GM18508 (cell line): Measurements from ENCODE around the gene MAGI3.
"Not testable (repeated sequence)": the region's sequence is repeated elsewhere in the genome, so short reads cannot be mapped to it uniquely, and the experiment has no call there.

Source experiments
- ATAC-seq: cut with Tn5 transposase; IDR thresholded peaks from one replicate; pipeline ENCODE4 v1.9.1; 2021; ENCODE audit warnings: moderate number of reproducible peaks; ENCODE audit not compliant: insufficient read depth, unreplicated experiment

The MAGI3 gene

GRCh38 chr1:113552244-113552643, 161.9 kb downstream of the MAGI3 start:
- ATAC-seq: no peak

- no peak for ATAC-seq
These were observed 166.9 kb downstream of the MAGI3 start for GRCh38 chr1:113557187-113557586.

GRCh38 chr1:113565621-113566020, 175.3 kb downstream of the MAGI3 start:
- ATAC-seq: no peak

- ATAC-seq: no peak
These were observed 177.1 kb downstream of the MAGI3 start for GRCh38 chr1:113567427-113567826.

GRCh38 chr1:113575744-113576260, 185.5 kb downstream of the MAGI3 start:
- ATAC-seq: not testable (repeated sequence)

GRCh38 chr1:113576271-113576670, 186.0 kb downstream of the MAGI3 start:
- no peak for ATAC-seq

GRCh38 chr1:113579256-113580018, 189.1 kb downstream of the MAGI3 start:
- no peak for ATAC-seq

GRCh38 chr1:113581323-113581722, 191.0 kb downstream of the MAGI3 start:
- ATAC-seq: no peak

- no peak for ATAC-seq
These were observed 191.8 kb downstream of the MAGI3 start for GRCh38 chr1:113582084-113582483.

- no peak for ATAC-seq
These were observed 197.2 kb downstream of the MAGI3 start for GRCh38 chr1:113587475-113587874.

GRCh38 chr1:113592230-113592629, 201.9 kb downstream of the MAGI3 start:
- ATAC-seq: no peak

GRCh38 chr1:113593550-113594297, 203.4 kb downstream of the MAGI3 start:
- no peak for ATAC-seq

GRCh38 chr1:113604466-113604865, 214.2 kb downstream of the MAGI3 start:
- ATAC-seq: not testable (repeated sequence)

GRCh38 chr1:113605146-113605545, 214.8 kb downstream of the MAGI3 start:
- ATAC-seq: no peak

- no peak for ATAC-seq
These were observed 218.1 kb downstream of the MAGI3 start for GRCh38 chr1:113608399-113608798.

GRCh38 chr1:113610372-113610771, 220.1 kb downstream of the MAGI3 start:
- ATAC-seq: no peak

- no peak for ATAC-seq
These were observed 225.1 kb downstream of the MAGI3 start for GRCh38 chr1:113615425-113615824.

- ATAC-seq: no peak
These were observed 225.8 kb downstream of the MAGI3 start for GRCh38 chr1:113616156-113616555.

GRCh38 chr1:113617438-113618141, 227.3 kb downstream of the MAGI3 start:
- no peak for ATAC-seq

GRCh38 chr1:113628997-113629396, 238.7 kb downstream of the MAGI3 start:
- ATAC-seq: no peak
